Parathyroid adenoma (tissue), 2 donors: Measurements from ENCODE around the gene TMEM87A.

Source experiments
- H2AFZ ChIP-seq: fragments of 300-600 bp; sonication (generic); one replicate; pipeline ENCODE4 v1.7.0; 2017; ENCODE audit warnings: antibody characterized with exemption, mild to moderate bottlenecking
- H3K27ac ChIP-seq: fragments of 300-600 bp; sonication (generic); one replicate; pipeline ENCODE4 v1.7.0; 2017
- H3K27me3 ChIP-seq: fragments of 300-600 bp; sonication (generic); one replicate; pipeline ENCODE4 v1.7.0; 2017; ENCODE audit warnings: low read length; ENCODE audit not compliant: control insufficient read depth, insufficient read depth
- H3K36me3 ChIP-seq: fragments of 300-600 bp; sonication (generic); one replicate; pipeline ENCODE4 v1.7.0; 2017; ENCODE audit warnings: low read length; ENCODE audit not compliant: control insufficient read depth, insufficient read depth
- H3K4me1 ChIP-seq: fragments of 300-600 bp; sonication (generic); one replicate; pipeline ENCODE4 v1.7.0; 2017; ENCODE audit warnings: control low read depth
- H3K4me2 ChIP-seq: fragments of 300-600 bp; sonication (generic); one replicate; pipeline ENCODE4 v1.7.0; 2017; ENCODE audit warnings: low read length
- H3K4me3 ChIP-seq: fragments of 300-600 bp; sonication (generic); one replicate; pipeline ENCODE4 v1.7.0; 2017; ENCODE audit warnings: low read depth, low read length
- H3K79me2 ChIP-seq: fragments of 300-600 bp; sonication (generic); one replicate; pipeline ENCODE4 v1.7.0; 2017; ENCODE audit warnings: control low read depth
- H3K9ac ChIP-seq: fragments of 300-600 bp; sonication (generic); one replicate; pipeline ENCODE4 v1.7.0; 2017; ENCODE audit warnings: mild to moderate bottlenecking
- H3K9me3 ChIP-seq: fragments of 300-600 bp; sonication (generic); one replicate; pipeline ENCODE4 v1.7.0; 2017; ENCODE audit warnings: low read length; ENCODE audit not compliant: control insufficient read depth
- TF ChIP-seq, protein P1 (sequence below): fragments of 300-600 bp; sonication (generic); IDR thresholded peaks from one replicate; pipeline ENCODE4 v1.7.0; 2017; ENCODE audit warnings: antibody characterized with exemption, mild to moderate bottlenecking
- donor health status: primary hyperparathyroidism.

Gene TMEM87A

DNA sequence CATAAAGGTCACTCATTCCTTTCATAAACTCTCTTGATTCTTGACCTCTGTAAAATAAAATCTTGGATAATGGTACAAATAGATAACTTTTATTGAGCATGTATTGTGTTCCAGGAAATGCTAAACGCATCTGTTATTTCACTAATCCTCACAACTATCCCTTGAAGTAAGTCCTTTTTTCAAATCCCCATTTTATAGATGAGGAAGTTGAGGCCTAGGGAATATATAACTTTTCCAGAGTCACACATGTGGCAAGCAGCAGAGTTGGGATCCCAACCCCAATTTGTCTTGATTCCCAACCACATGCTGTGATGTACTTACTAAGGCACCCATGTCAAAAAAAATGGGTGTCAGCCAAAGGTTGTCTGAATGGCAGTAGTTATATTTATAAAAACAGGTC is 71.4 kb downstream of the TMEM87A start:
- no peak overlapping the region for H2AFZ ChIP-seq

DNA sequence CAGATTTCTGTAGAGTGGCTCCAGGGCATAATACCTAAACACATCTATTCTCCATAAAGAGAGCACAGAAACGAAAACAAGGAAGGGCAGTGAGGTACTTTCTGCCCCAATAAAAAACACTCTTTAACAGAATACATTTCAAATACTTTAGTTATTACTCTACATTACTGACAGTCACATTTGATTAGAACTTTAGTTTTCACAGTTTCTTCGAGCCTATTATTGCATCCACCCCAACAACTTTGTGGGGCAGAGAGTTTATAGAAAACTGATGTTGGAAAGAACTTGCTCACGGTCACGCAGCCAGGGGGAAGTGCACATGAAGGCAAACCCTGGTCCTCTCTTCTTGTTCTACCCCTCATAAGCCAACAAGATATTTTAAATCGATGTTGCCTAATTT is 74.1 kb downstream of the TMEM87A start:
- H2AFZ ChIP-seq = no peak overlapping the region
- H3K36me3 ChIP-seq = no peaks in the 10 kb centered on the region
- no peaks in the 10 kb centered on the region for H3K4me1 ChIP-seq
- peaks cover 12% of the 10 kb centered on the region for H3K79me2 ChIP-seq
- no peak overlapping the region for H3K9ac ChIP-seq
- H3K27me3 ChIP-seq = no peaks in the 10 kb centered on the region
- no peak overlapping the region for H3K4me3 ChIP-seq
- no peak overlapping the region for H3K4me2 ChIP-seq
- TF ChIP-seq, protein P1, sequence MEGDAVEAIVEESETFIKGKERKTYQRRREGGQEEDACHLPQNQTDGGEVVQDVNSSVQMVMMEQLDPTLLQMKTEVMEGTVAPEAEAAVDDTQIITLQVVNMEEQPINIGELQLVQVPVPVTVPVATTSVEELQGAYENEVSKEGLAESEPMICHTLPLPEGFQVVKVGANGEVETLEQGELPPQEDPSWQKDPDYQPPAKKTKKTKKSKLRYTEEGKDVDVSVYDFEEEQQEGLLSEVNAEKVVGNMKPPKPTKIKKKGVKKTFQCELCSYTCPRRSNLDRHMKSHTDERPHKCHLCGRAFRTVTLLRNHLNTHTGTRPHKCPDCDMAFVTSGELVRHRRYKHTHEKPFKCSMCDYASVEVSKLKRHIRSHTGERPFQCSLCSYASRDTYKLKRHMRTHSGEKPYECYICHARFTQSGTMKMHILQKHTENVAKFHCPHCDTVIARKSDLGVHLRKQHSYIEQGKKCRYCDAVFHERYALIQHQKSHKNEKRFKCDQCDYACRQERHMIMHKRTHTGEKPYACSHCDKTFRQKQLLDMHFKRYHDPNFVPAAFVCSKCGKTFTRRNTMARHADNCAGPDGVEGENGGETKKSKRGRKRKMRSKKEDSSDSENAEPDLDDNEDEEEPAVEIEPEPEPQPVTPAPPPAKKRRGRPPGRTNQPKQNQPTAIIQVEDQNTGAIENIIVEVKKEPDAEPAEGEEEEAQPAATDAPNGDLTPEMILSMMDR = no peak
- no peaks in the 10 kb centered on the region for H3K9me3 ChIP-seq
- no peak overlapping the region for H3K27ac ChIP-seq

More for the DNA sequence above, 71.4 kb downstream of the TMEM87A start:
- Histone ChIP-seq H3K27me3 (no peaks in the 10 kb centered on the region), H3K27ac (no peak overlapping the region), H3K36me3 (no peaks in the 10 kb centered on the region), H3K9ac (no peak overlapping the region), H3K79me2 (peaks cover 14% of the 10 kb centered on the region), H3K9me3 (no peaks in the 10 kb centered on the region), H3K4me2 (no peak overlapping the region), H3K4me1 (peaks cover 3% of the 10 kb centered on the region), H3K4me3 (no peak overlapping the region)
- TF ChIP-seq, protein P1 = no peak

DNA sequence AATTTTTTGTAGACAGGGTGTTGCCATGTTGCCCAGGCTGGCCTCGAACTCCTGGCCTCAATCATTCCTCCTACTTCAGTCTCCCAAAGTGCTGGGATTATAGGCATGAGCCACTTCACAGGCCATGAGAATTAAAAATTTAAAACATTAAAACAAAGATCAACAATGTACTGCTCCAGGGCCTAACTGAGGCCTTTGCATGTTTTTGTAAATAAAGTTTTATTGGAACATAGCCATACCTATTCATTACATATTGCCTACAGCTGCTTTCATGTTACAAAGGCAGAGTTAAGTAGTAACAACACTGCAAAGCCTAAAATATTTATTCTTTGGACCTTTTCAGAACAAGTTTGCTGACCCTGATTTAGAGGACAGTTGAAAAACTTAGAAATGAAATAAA is 74.7 kb downstream of the TMEM87A start:
- TF ChIP-seq, protein P1 = no peak
- H3K36me3 ChIP-seq = no peaks in the 10 kb centered on the region

DNA sequence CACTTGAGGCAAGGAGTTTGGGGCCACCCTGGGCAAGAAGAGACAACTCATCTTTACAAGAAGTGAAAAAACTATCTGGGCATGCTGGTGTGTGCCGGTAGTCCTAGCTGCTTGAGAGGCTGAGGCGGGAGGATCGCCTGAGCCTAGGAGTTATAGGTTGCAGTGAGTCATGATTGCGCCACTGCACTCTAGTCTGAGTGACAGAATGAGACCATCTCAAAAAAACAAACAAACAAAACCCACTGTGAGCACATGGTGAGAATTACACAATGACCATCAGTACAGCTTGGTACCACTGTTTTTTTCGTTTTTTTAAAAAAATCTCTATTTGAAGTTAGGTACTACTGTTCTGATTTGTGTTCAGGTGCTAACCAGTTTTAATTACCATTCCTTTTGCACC is 78.7 kb downstream of the TMEM87A start:
- H3K4me2 ChIP-seq = no peak overlapping the region
- H3K4me1 ChIP-seq = peaks cover 3% of the 10 kb centered on the region
- H3K4me3 ChIP-seq = no peak overlapping the region
- H3K9me3 ChIP-seq = no peaks in the 10 kb centered on the region
- no peak overlapping the region for H3K9ac ChIP-seq
- no peak overlapping the region for H2AFZ ChIP-seq
- H3K79me2 ChIP-seq = peaks cover under 1% of the 10 kb centered on the region
- no peaks in the 10 kb centered on the region for H3K27me3 ChIP-seq
- no peak overlapping the region for H3K27ac ChIP-seq
- H3K36me3 ChIP-seq = no peaks in the 10 kb centered on the region
- TF ChIP-seq, protein P1 = no peak

More for the DNA sequence above, 74.7 kb downstream of the TMEM87A start:
- Histone ChIP-seq H3K79me2 (peaks cover 12% of the 10 kb centered on the region), H3K27ac (no peak overlapping the region), H3K4me1 (no peaks in the 10 kb centered on the region), H2AFZ (no peak overlapping the region), H3K4me2 (no peak overlapping the region), H3K9ac (no peak overlapping the region), H3K27me3 (no peaks in the 10 kb centered on the region), H3K9me3 (no peaks in the 10 kb centered on the region), H3K4me3 (no peak overlapping the region)

DNA sequence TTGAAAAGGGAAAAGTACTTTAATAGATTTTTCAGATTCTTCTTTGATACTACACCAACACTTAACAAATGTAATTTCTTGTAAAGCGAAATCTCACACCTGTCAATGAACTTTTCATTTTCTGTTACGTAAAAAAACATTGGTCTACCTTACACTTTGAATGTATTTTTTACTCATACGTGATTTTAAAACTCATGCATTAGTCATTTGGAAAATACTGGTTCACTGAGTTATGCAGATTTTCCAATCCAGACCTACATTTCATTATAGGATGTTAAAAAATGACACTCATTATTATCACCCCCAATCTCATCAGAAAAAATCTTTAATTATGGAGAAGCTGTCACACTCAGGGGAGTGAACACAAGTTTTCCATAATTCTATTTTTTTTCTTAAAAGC is 79.8 kb downstream of the TMEM87A start:
- no peak overlapping the region for H3K4me2 ChIP-seq
- H3K4me3 ChIP-seq = no peak overlapping the region
- no peak overlapping the region for H3K27ac ChIP-seq
- H3K36me3 ChIP-seq = no peaks in the 10 kb centered on the region
- H3K79me2 ChIP-seq = no peaks in the 10 kb centered on the region
- H3K4me1 ChIP-seq = peaks cover 3% of the 10 kb centered on the region
- H3K9ac ChIP-seq = no peak overlapping the region
- no peaks in the 10 kb centered on the region for H3K27me3 ChIP-seq
- TF ChIP-seq, protein P1 = no peak
- no peaks in the 10 kb centered on the region for H3K9me3 ChIP-seq
- no peak overlapping the region for H2AFZ ChIP-seq
